Cortex of kidney (tissue), 1 donor: ENCODE measurements around the gene ZDHHC14.
"Not testable (repeated sequence)": the region's sequence is repeated elsewhere in the genome, so short reads cannot be mapped to it uniquely, and the experiment has no call there.

Experiments used
- DNase-seq: peaks from one replicate; lab custom pipeline; 2025; lab: John Stamatoyannopoulos, UW

Gene ZDHHC14

GRCh38 chr6:157407646-157408045 is 26.7 kb downstream of the ZDHHC14 start:
- no peak for DNase-seq

GRCh38 chr6:157408427-157408826 is 27.4 kb downstream of the ZDHHC14 start:
- not testable (repeated sequence) for DNase-seq

GRCh38 chr6:157410045-157410444 is 29.1 kb downstream of the ZDHHC14 start:
- DNase-seq = no peak

GRCh38 chr6:157411368-157411767 is 30.4 kb downstream of the ZDHHC14 start:
- DNase-seq = no peak

- DNase-seq = no peak
These were observed 31.8 kb downstream of the ZDHHC14 start for GRCh38 chr6:157412791-157413190.

GRCh38 chr6:157420497-157420896 is 39.5 kb downstream of the ZDHHC14 start:
- DNase-seq = no peak

GRCh38 chr6:157424491-157425020 is 43.6 kb downstream of the ZDHHC14 start:
- no peak for DNase-seq

- DNase-seq = no peak
These were observed 47.0 kb downstream of the ZDHHC14 start for GRCh38 chr6:157427969-157428368.

GRCh38 chr6:157428427-157429202 is 47.6 kb downstream of the ZDHHC14 start:
- no peak for DNase-seq

- DNase-seq = no peak
These were observed 48.3 kb downstream of the ZDHHC14 start for GRCh38 chr6:157429248-157429647.

GRCh38 chr6:157430834-157431233 is 49.8 kb downstream of the ZDHHC14 start:
- no peak for DNase-seq

GRCh38 chr6:157432231-157432891 is 51.4 kb downstream of the ZDHHC14 start:
- DNase-seq = no peak

- no peak for DNase-seq
These were observed 51.9 kb downstream of the ZDHHC14 start for GRCh38 chr6:157432892-157433265.

GRCh38 chr6:157433678-157434081 is 52.7 kb downstream of the ZDHHC14 start:
- no peak for DNase-seq

GRCh38 chr6:157434349-157435033 is 53.5 kb downstream of the ZDHHC14 start:
- DNase-seq = no peak

- no peak for DNase-seq
These were observed 55.4 kb downstream of the ZDHHC14 start for GRCh38 chr6:157436219-157436943.

GRCh38 chr6:157436944-157437336 is 56.0 kb downstream of the ZDHHC14 start:
- DNase-seq = no peak

GRCh38 chr6:157438611-157439111 is 57.7 kb downstream of the ZDHHC14 start:
- no peak for DNase-seq

GRCh38 chr6:157440171-157440570 is 59.2 kb downstream of the ZDHHC14 start:
- DNase-seq = no peak

GRCh38 chr6:157442291-157442690 is 61.3 kb downstream of the ZDHHC14 start:
- DNase-seq = no peak

- DNase-seq = no peak
These were observed 62.2 kb downstream of the ZDHHC14 start for GRCh38 chr6:157443066-157443800.
